ENCODE data around the gene DIAPH3. TPM values are rescaled to one million over a fixed set of nuclear protein-coding genes. Genes with fewer than 3 reads are reported as not detected.

The DIAPH3 gene
- total and polyA plus RNA-seq, 2 experiments from 2014 or later = 2.9 to 5.2 TPM

- Histone ChIP-seq H3K4me1 (ENCODE audit: low read depth) (peaks cover 4% of the 10 kb centered on the region), H3K27ac (no peak overlapping the region), H3K27me3 (no peaks in the 10 kb centered on the region), H3K4me3 (no peak overlapping the region), H3K36me3 (no peaks in the 10 kb centered on the region), H3K9me3 (ENCODE audit: low read depth) (no peaks in the 10 kb centered on the region)
- peak in 1 of 2 donors; percentile 11 for DNase-seq (ENCODE audit: low read depth in 1 of 2, low spot score in 1 of 2)
- TF ChIP-seq CTCF (IDR thresholded peaks at IDR 0.05; ENCODE audit: low read depth, low read length) = no peak
Observed at GRCh38 chr13:60001889-60002288, 161.8 kb downstream of the DIAPH3 start.

GRCh38 chr13:60000976-60001375, 162.8 kb downstream of the DIAPH3 start:
- H3K36me3 ChIP-seq = no peaks in the 10 kb centered on the region
- no peak for TF ChIP-seq CTCF (IDR thresholded peaks at IDR 0.05; ENCODE audit: low read depth, low read length)

GRCh38 chr13:60000081-60000480, 163.6 kb downstream of the DIAPH3 start:
- peak in 1 of 2 donors; percentile 21 for DNase-seq (ENCODE audit: low read depth in 1 of 2, low spot score in 1 of 2)
- no peak for TF ChIP-seq CTCF (IDR thresholded peaks at IDR 0.05; ENCODE audit: low read depth, low read length)
- H3K27me3 ChIP-seq = no peaks in the 10 kb centered on the region
- H3K4me1 ChIP-seq (ENCODE audit: low read depth) = peaks cover 4% of the 10 kb centered on the region
- H3K36me3 ChIP-seq = no peaks in the 10 kb centered on the region
- H3K9me3 ChIP-seq (ENCODE audit: low read depth) = no peaks in the 10 kb centered on the region
- no peak overlapping the region for H3K4me3 ChIP-seq
- H3K27ac ChIP-seq = no peak overlapping the region

More at GRCh38 chr13:60000976-60001375, 162.8 kb downstream of the DIAPH3 start:
- H3K27ac ChIP-seq = no peak overlapping the region
- no peak overlapping the region for H3K4me3 ChIP-seq
- H3K9me3 ChIP-seq (ENCODE audit: low read depth) = no peaks in the 10 kb centered on the region
- no peak for DNase-seq (ENCODE audit: low read depth in 1 of 2, low spot score in 1 of 2)
- no peaks in the 10 kb centered on the region for H3K27me3 ChIP-seq
- peaks cover 4% of the 10 kb centered on the region for H3K4me1 ChIP-seq (ENCODE audit: low read depth)

- H3K27me3 ChIP-seq = no peaks in the 10 kb centered on the region
- H3K4me1 ChIP-seq (ENCODE audit: low read depth) = peaks cover 4% of the 10 kb centered on the region
- H3K4me3 ChIP-seq = no peak overlapping the region
- TF ChIP-seq CTCF (IDR thresholded peaks at IDR 0.05; ENCODE audit: low read depth, low read length) = no peak
- no peaks in the 10 kb centered on the region for H3K9me3 ChIP-seq (ENCODE audit: low read depth)
- no peak for DNase-seq (ENCODE audit: low read depth in 1 of 2, low spot score in 1 of 2)
- no peak overlapping the region for H3K27ac ChIP-seq
- no peaks in the 10 kb centered on the region for H3K36me3 ChIP-seq
Observed at GRCh38 chr13:59997976-59998375, 165.8 kb downstream of the DIAPH3 start.

- no peaks in the 10 kb centered on the region for H3K36me3 ChIP-seq
- no peaks in the 10 kb centered on the region for H3K9me3 ChIP-seq (ENCODE audit: low read depth)
- H3K27me3 ChIP-seq = no peaks in the 10 kb centered on the region
- peaks cover 4% of the 10 kb centered on the region for H3K4me1 ChIP-seq (ENCODE audit: low read depth)
- no peak for TF ChIP-seq CTCF (IDR thresholded peaks at IDR 0.05; ENCODE audit: low read depth, low read length)
- H3K27ac ChIP-seq = no peak overlapping the region
- DNase-seq (ENCODE audit: low read depth in 1 of 2, low spot score in 1 of 2) = no peak
- no peak overlapping the region for H3K4me3 ChIP-seq
Observed at GRCh38 chr13:59996461-59996980, 167.2 kb downstream of the DIAPH3 start.

Measured in cardiac muscle cell (in vitro differentiated cells and primary cell).